Panc1 (cell line): Measurements from ENCODE around the gene VIPR2. TPM values are rescaled to one million over a fixed set of nuclear protein-coding genes. Genes with fewer than 3 reads are reported as not detected.
A peak's percentile ranks its signal among the peaks of the same experiment; 100 is the strongest.

ENCODE experiments used
- ATAC-seq: fragments of 200-7000 bp; cut with Tn5 transposase; 2 replicates; pipeline ENCODE4 v1.9.1; 2020; ENCODE audit warnings: mild to moderate bottlenecking, moderate library complexity
- BruUV-seq: library from RNA; stranded (reverse); fragments of 400-500 nt; replicated peaks from 2 replicates; lab custom pipeline; 2021; lab: Mats Ljungman, UMichigan
- CTCF ChIA-PET: fragments of 300-600 bp; sonication (Branson Sonifier 250); formaldehyde crosslinking; loops from one replicate; lab custom pipeline; 2022; ENCODE audit warnings: antibody characterized with exemption; lab: Charles Lee
- POLR2A ChIA-PET: fragments of 300-600 bp; sonication (Branson Sonifier 250); formaldehyde crosslinking; loops from one replicate; lab custom pipeline; 2022; ENCODE audit warnings: antibody characterized with exemption; lab: Charles Lee
- DNase-seq: peaks from one replicate; pipeline ENCODE4 v3.0.0-alpha.2; 2010; ENCODE audit warnings: low read depth, low spot score
- H3K27ac ChIP-seq: 2 replicates; pipeline ENCODE4 v1.5.1; 2011; ENCODE audit warnings: mild to moderate bottlenecking, low read length, inconsistent platforms
- H3K27me3 ChIP-seq: fragments of 200-500 bp; sonication (Bioruptor generic); 2 replicates; pipeline ENCODE4 v1.6.0; 2014; ENCODE audit warnings: low read length, inconsistent platforms; ENCODE audit not compliant: control insufficient read depth, insufficient read depth
- H3K36me3 ChIP-seq: fragments of 200-500 bp; sonication (Bioruptor generic); 2 replicates; pipeline ENCODE4 v1.5.1; 2014; ENCODE audit warnings: inconsistent platforms, mild to moderate bottlenecking, low read length, moderate library complexity; ENCODE audit not compliant: control insufficient read depth, insufficient read depth
- H3K4me1 ChIP-seq: 2 replicates; pipeline ENCODE4 v1.5.1; 2011; ENCODE audit warnings: inconsistent platforms, mild to moderate bottlenecking, low read length, moderate library complexity; ENCODE audit not compliant: control insufficient read depth, insufficient read depth
- H3K4me3 ChIP-seq, 2 experiments: 2 replicates each; pipeline ENCODE4 v1.5.1; 2011 to 2012; ENCODE audit warnings: low read depth in 2 of 2, low read length in 2 of 2, mild to moderate bottlenecking in 2 of 2, inconsistent platforms in 1 of 2, moderate library complexity in 1 of 2
- H3K9me3 ChIP-seq: fragments of 200-500 bp; sonication (Bioruptor generic); 2 replicates; pipeline ENCODE4 v1.5.1; 2014; ENCODE audit warnings: low read depth, mild to moderate bottlenecking, inconsistent platforms, low read length, moderate library complexity; ENCODE audit not compliant: control insufficient read depth, insufficient read depth
- CTCF ChIP-seq: fragments of 450-650 bp; IDR thresholded peaks from 2 replicates; pipeline ENCODE4 v1.5.1; 2017; ENCODE audit warnings: mild to moderate bottlenecking
- POLR2AphosphoS5 ChIP-seq: IDR thresholded peaks from 2 replicates; pipeline ENCODE4 v1.6.1; 2012; ENCODE audit warnings: mild to moderate bottlenecking, low read depth, low read length, moderate library complexity
- REST ChIP-seq, 2 experiments: IDR thresholded peaks; 2 replicates each; pipeline ENCODE4 v1.6.1; 2011 to 2012; ENCODE audit warnings: low read depth in 2 of 2, control low read depth in 1 of 2, low read length in 1 of 2, mild to moderate bottlenecking in 1 of 2, moderate library complexity in 1 of 2; ENCODE audit not compliant: insufficient read depth in 1 of 2
- SIN3A ChIP-seq: IDR thresholded peaks from 2 replicates; pipeline ENCODE4 v1.6.1; 2012; ENCODE audit warnings: low read depth, mild to moderate bottlenecking, low read length, moderate library complexity, borderline replicate concordance; ENCODE audit not compliant: insufficient read depth
- TCF7L2 ChIP-seq: IDR thresholded peaks from 2 replicates; pipeline ENCODE4 v1.6.1; 2011; ENCODE audit warnings: mild to moderate bottlenecking, low read depth, low read length, inconsistent platforms
- in situ Hi-C: cut with HindIII; loops from 2 replicates; pipeline ENCODE4 v1.10.0; 2016; ENCODE audit warnings: low sequenced_read_pairs, low pct_unique_long_range_greater_than_20kb
- intact Hi-C: fragments of 100-400 bp; cut with micrococcal nuclease; formaldehyde crosslinking; loops from one replicate; pipeline ENCODE4 v1.10.0; 2022; ENCODE audit not compliant: unreplicated experiment
- total RNA-seq: library from RNA; stranded (reverse); gene quantifications from one replicate; pipeline ENCODE4 v1.2.1, GENCODE V29; 2021; ENCODE audit not compliant: unreplicated experiment

VIPR2 gene
- total RNA-seq, 1 experiment from 2014 or later, result not detected

GRCh38 chr7:159088016-159088865 lies 56.4 kb downstream of the VIPR2 start:
- BruUV-seq, result no TSS peak
- no peaks in the 10 kb centered on the region for H3K4me1 ChIP-seq
- H3K27ac ChIP-seq, result no peak overlapping the region
- in situ Hi-C loops (no loop called here), intact Hi-C loops (no loop called here)
- DNase-seq (no peak), ATAC-seq (no peak)
- H3K9me3 ChIP-seq, result no peaks in the 10 kb centered on the region
- POLR2A ChIA-PET, result no interaction called here
- CTCF ChIA-PET, result no interaction called here
- no peaks in the 10 kb centered on the region for H3K36me3 ChIP-seq
- no peak overlapping the region for H3K4me3 ChIP-seq
- TF ChIP-seq TCF7L2 (no peak), POLR2AphosphoS5 (no peak), SIN3A (no peak), REST (IDR thresholded peaks at IDR 0.05; ENCODE audit: insufficient read depth in 1 of 2, low read depth in 2 of 2, low read length in 1 of 2) (no peak), CTCF (no peak)
- H3K27me3 ChIP-seq, result no peaks in the 10 kb centered on the region

- Histone ChIP-seq H3K4me3 (no peak overlapping the region), H3K4me1 (no peaks in the 10 kb centered on the region), H3K9me3 (no peaks in the 10 kb centered on the region), H3K36me3 (no peaks in the 10 kb centered on the region), H3K27me3 (no peaks in the 10 kb centered on the region), H3K27ac (no peak overlapping the region)
- in situ Hi-C loops (no loop called here), intact Hi-C loops (no loop called here)
- BruUV-seq, result no TSS peak
- ChIA-PET CTCF (no interaction called here), POLR2A (interaction anchor here (0.8 kb wide), 1 partner anchor 42 kb away, joined by 4 read pairs; no protein-coding TSS in a partner anchor)
- DNase-seq, result no peak
- TF ChIP-seq TCF7L2, result no peak
- no peak for TF ChIP-seq CTCF
- TF ChIP-seq SIN3A, result no peak
- no peak for TF ChIP-seq REST (IDR thresholded peaks at IDR 0.05; ENCODE audit: insufficient read depth in 1 of 2, low read depth in 2 of 2, low read length in 1 of 2)
- no peak for TF ChIP-seq POLR2AphosphoS5
- ATAC-seq, result peak; percentile 26; the same call in 1 of the 2 replicates
These were observed 58.3 kb downstream of the VIPR2 start for GRCh38 chr7:159086301-159086925.
